Measurements from ENCODE around the gene LAS1L.
"Not testable (repeated sequence)": the region's sequence is repeated elsewhere in the genome, so short reads cannot be mapped to it uniquely, and the experiment has no call there.

LAS1L gene

GRCh38 chrX:65517923-65518322, 16.7 kb downstream of the LAS1L start:
- DNase-seq (ENCODE audit: low read depth in 2 of 2), result no peak

- DNase-seq (ENCODE audit: low read depth in 2 of 2), result no peak
Observed at GRCh38 chrX:65516756-65517155, 17.8 kb downstream of the LAS1L start.

- DNase-seq (ENCODE audit: low read depth in 2 of 2), result no peak
Observed at GRCh38 chrX:65513610-65514009, 21.0 kb downstream of the LAS1L start.

- DNase-seq (ENCODE audit: low read depth in 2 of 2), result no peak
Observed at GRCh38 chrX:65509400-65509799, 25.2 kb downstream of the LAS1L start.

GRCh38 chrX:65508851-65509250, 25.7 kb downstream of the LAS1L start:
- DNase-seq (ENCODE audit: low read depth in 2 of 2), result no peak

- no peak for DNase-seq (ENCODE audit: low read depth in 2 of 2)
Observed at GRCh38 chrX:65502618-65503017, 32.0 kb downstream of the LAS1L start.

- no peak for DNase-seq (ENCODE audit: low read depth in 2 of 2)
Observed at GRCh38 chrX:65493431-65493830, 41.2 kb downstream of the LAS1L start.

- DNase-seq (ENCODE audit: low read depth in 2 of 2), result no peak
Observed at GRCh38 chrX:65491620-65492019, 43.0 kb downstream of the LAS1L start.

- no peak for DNase-seq (ENCODE audit: low read depth in 2 of 2)
Observed at GRCh38 chrX:65488495-65488894, 46.1 kb downstream of the LAS1L start.

- no peak for DNase-seq (ENCODE audit: low read depth in 2 of 2)
Observed at GRCh38 chrX:65480960-65481359, 53.6 kb downstream of the LAS1L start.

GRCh38 chrX:65479102-65479501, 55.5 kb downstream of the LAS1L start:
- DNase-seq (ENCODE audit: low read depth in 2 of 2), result not testable (repeated sequence)

- DNase-seq (ENCODE audit: low read depth in 2 of 2), result no peak
Observed at GRCh38 chrX:65476564-65476963, 58.0 kb downstream of the LAS1L start.

GRCh38 chrX:65463550-65463949, 71.0 kb downstream of the LAS1L start:
- DNase-seq (ENCODE audit: low read depth in 2 of 2), result no peak
